Activated T-helper 1 cell treated with anti-CD3 and anti-CD28 coated beads, Interleukin-12 subunit alpha, Interleukin-12 subunit beta, Interleukin-2, Interleukin-4 antibody, amounts not matched to agents 30 ng/mL and 10 ng/mL and 1 ng/mL, durations not matched to agents 14 hours and 24 hours and 36 hours (primary cell): ENCODE results near the gene AMFR. TPM values are rescaled to one million over a fixed set of nuclear protein-coding genes. Genes with fewer than 3 reads are reported as not detected.
"Not testable (repeated sequence)": the region's sequence is repeated elsewhere in the genome, so short reads cannot be mapped to it uniquely, and the experiment has no call there.

Experiments used
- DNase-seq: peaks from one replicate; pipeline ENCODE4 v3.0.0; 2021; ENCODE audit warnings: low spot score
- H3K27ac Mint-ChIP-seq: one replicate; pipeline ENCODE4 v1.8.0; 2021; ENCODE audit warnings: mild to moderate bottlenecking, mixed read lengths
- H3K27me3 Mint-ChIP-seq: one replicate; pipeline ENCODE4 v1.8.0; 2022; ENCODE audit warnings: mild to moderate bottlenecking, moderate library complexity, mixed read lengths; ENCODE audit not compliant: insufficient read depth
- H3K36me3 Mint-ChIP-seq: one replicate; pipeline ENCODE4 v1.8.0; 2021; ENCODE audit warnings: low read depth, mixed read lengths
- H3K4me1 Mint-ChIP-seq: one replicate; pipeline ENCODE4 v1.8.0; 2021; ENCODE audit warnings: low read depth, mixed read lengths
- H3K4me3 Mint-ChIP-seq: one replicate; pipeline ENCODE4 v1.8.0; 2021; ENCODE audit warnings: mild to moderate bottlenecking, moderate library complexity, mixed read lengths
- H3K9me3 Mint-ChIP-seq: one replicate; pipeline ENCODE4 v1.8.0; 2021; ENCODE audit warnings: mixed read lengths
- intact Hi-C: fragments of 100-400 bp; cut with micrococcal nuclease; formaldehyde crosslinking; loops from one replicate; pipeline ENCODE4 v1.15.1; 2024
- total RNA-seq: library from RNA; stranded (reverse); gene quantifications from 2 replicates; pipeline ENCODE4 v1.2.3, GENCODE V29; 2022

AMFR gene
- total RNA-seq, 1 donor from 2014 or later = 57.2 TPM

DNA sequence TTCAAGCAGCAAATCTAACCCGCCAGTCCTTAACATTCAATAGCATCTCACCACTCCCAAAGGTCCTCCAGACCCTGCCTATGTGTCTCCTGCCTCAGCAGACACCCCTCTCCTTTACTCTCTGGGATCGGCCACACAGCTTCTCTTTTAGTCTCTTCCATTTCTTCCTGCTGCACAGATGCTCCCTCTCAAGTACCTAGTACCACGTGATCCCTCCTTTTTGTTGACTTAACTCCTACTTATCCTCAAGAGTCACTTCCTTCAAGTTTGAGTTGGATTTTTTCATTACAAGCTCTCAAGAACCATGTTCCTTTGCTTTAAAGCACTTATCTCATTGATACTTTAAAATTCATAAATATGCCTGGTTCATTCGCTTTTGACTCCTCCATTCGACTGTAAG lies 24.9 kb downstream of the AMFR start:
- no peak overlapping the region for H3K27ac Mint-ChIP-seq
- DNase-seq = no peak
- no peak overlapping the region for H3K4me3 Mint-ChIP-seq
- H3K4me1 Mint-ChIP-seq = no peaks in the 10 kb centered on the region
- intact Hi-C loops = no loop called here
- no peaks in the 10 kb centered on the region for H3K9me3 Mint-ChIP-seq
- H3K36me3 Mint-ChIP-seq = peaks cover 36% of the 10 kb centered on the region
- H3K27me3 Mint-ChIP-seq = no peaks in the 10 kb centered on the region

- intact Hi-C loops = no loop called here
- H3K4me3 Mint-ChIP-seq = no peak overlapping the region
- H3K27ac Mint-ChIP-seq = no peak overlapping the region
- H3K27me3 Mint-ChIP-seq = no peaks in the 10 kb centered on the region
- H3K9me3 Mint-ChIP-seq = no peaks in the 10 kb centered on the region
- DNase-seq = no peak
- no peaks in the 10 kb centered on the region for H3K4me1 Mint-ChIP-seq
- peaks cover 40% of the 10 kb centered on the region for H3K36me3 Mint-ChIP-seq
Measured at GRCh38 chr16:56399486-56399885, 25.9 kb downstream of the AMFR start.

- H3K36me3 Mint-ChIP-seq = peaks cover 41% of the 10 kb centered on the region
- intact Hi-C loops = no loop called here
- no peak overlapping the region for H3K27ac Mint-ChIP-seq
- no peak overlapping the region for H3K4me3 Mint-ChIP-seq
- H3K27me3 Mint-ChIP-seq = no peaks in the 10 kb centered on the region
- H3K9me3 Mint-ChIP-seq = no peaks in the 10 kb centered on the region
- no peaks in the 10 kb centered on the region for H3K4me1 Mint-ChIP-seq
- DNase-seq = no peak
Measured at GRCh38 chr16:56399047-56399446, 26.3 kb downstream of the AMFR start.

DNA sequence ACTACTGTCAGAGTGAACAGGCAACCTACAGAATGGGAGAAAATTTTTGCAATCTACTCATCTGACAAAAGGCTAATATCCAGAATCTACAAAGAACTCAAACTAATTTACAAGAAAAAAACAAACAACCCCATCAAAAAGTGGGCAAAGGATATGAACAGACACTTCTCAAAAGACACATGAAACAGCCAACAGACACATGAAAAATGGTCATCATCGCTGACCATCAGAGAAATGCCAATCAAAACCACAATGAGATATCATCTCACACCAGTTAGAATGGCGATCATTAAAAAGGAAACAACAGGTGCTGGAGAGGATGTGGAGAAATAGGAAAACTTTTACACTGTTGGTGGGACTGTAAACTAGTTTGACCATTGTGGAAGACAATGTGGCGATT lies 28.6 kb downstream of the AMFR start:
- H3K4me3 Mint-ChIP-seq, H3K27ac Mint-ChIP-seq: not testable (repeated sequence)
- H3K36me3 Mint-ChIP-seq = peaks cover 45% of the 10 kb centered on the region

DNA sequence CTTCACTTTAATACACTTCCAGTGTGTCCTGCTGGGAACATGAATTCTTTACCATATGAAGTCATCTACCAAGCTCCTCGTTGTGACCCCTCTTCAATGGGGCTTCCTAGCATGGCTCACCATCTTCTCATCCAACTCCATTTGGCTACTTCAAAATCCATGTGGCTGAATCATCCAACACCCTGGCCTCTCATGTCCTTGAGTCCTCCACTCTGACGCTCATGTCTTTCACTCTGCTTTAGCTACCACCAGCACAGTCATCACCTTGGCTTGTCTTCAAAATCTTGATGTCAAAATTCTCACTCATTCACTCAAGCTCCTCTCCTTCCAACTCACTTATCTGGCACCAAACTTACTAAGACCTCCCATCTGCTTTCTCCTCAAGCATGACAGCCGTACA lies 35.8 kb downstream of the AMFR start:
- intact Hi-C loops = no loop called here
- Mint-ChIP-seq H3K27ac (no peak overlapping the region), H3K27me3 (no peaks in the 10 kb centered on the region), H3K36me3 (peaks cover 45% of the 10 kb centered on the region), H3K4me3 (no peak overlapping the region), H3K9me3 (no peaks in the 10 kb centered on the region), H3K4me1 (no peaks in the 10 kb centered on the region)
- DNase-seq = no peak

More for the DNA sequence above, 28.6 kb downstream of the AMFR start:
- H3K9me3 Mint-ChIP-seq, DNase-seq, H3K27me3 Mint-ChIP-seq, intact Hi-C loops, H3K4me1 Mint-ChIP-seq: not testable (repeated sequence)

GRCh38 chr16:56388209-56388608 lies 37.1 kb downstream of the AMFR start:
- H3K4me3 Mint-ChIP-seq = no peak overlapping the region
- peaks cover 6% of the 10 kb centered on the region for H3K9me3 Mint-ChIP-seq
- intact Hi-C loops = no loop called here
- H3K27me3 Mint-ChIP-seq = no peaks in the 10 kb centered on the region
- peaks cover 8% of the 10 kb centered on the region for H3K4me1 Mint-ChIP-seq
- no peak overlapping the region for H3K27ac Mint-ChIP-seq
- DNase-seq = no peak
- H3K36me3 Mint-ChIP-seq = peaks cover 51% of the 10 kb centered on the region

GRCh38 chr16:56387396-56387795 lies 37.9 kb downstream of the AMFR start:
- Mint-ChIP-seq H3K9me3 (peaks cover 10% of the 10 kb centered on the region), H3K4me1 (peaks cover 8% of the 10 kb centered on the region), H3K27ac (no peak overlapping the region), H3K4me3 (no peak overlapping the region), H3K36me3 (peaks cover 52% of the 10 kb centered on the region), H3K27me3 (no peaks in the 10 kb centered on the region)
- intact Hi-C loops = no loop called here
- DNase-seq = no peak

DNA sequence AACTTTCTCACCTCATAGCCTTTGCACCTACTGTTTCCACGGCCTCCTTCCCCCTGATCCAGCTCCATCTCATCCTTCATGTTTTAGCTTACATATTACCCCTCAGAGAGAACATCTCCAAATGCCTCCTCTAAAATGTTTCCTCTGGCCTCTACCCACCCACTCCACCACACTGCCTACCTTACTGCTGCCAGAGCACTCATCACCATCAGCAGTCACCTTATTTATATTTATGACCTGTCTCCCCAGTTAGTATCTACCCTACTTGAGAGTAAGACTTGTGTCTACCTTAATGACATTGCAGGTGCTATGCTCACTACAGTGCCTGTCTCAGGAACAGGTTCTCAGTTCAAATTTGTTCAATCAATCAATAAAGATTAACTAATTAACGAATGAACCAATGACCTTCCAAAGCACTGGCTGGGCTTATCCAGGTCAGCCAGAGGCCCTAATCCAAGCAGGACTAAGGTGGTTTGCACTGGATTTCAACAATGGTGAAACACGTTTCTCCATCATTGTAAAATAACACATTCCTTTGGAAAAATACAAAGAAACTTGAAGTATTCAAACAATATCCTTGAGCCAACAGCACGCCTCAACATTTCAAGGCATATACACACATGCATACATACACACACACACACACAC lies 41.1 kb downstream of the AMFR start:
- H3K27me3 Mint-ChIP-seq = no peaks in the 10 kb centered on the region
- H3K4me1 Mint-ChIP-seq = peaks cover 8% of the 10 kb centered on the region
- no peak overlapping the region for H3K4me3 Mint-ChIP-seq
- intact Hi-C loops = no loop called here
- H3K36me3 Mint-ChIP-seq = peaks cover 61% of the 10 kb centered on the region
- no peak overlapping the region for H3K27ac Mint-ChIP-seq
- H3K9me3 Mint-ChIP-seq = peaks cover 33% of the 10 kb centered on the region
- DNase-seq = no peak

DNA sequence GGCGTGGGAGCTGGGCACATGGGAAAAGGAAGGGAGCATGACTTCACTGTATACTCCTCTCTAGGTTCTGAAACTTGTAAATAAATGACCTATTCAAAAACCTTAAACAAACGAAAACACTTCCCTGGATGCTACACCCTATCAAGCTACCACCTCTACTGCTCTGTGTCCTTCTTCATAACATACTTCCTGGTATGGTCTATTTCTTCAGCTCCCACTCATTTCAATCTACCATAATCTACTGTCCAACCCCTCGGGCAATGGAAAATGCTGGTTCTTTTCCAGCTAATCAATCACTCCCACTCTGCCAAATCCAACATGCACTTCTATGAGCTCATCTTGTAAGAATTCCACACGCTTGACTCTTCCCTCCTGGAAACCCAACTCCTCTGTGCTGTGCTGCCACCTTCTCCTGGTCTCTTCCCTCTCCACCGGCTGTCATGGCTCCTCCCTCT lies 42.4 kb downstream of the AMFR start:
- peaks cover 38% of the 10 kb centered on the region for H3K9me3 Mint-ChIP-seq
- DNase-seq = no peak
- H3K36me3 Mint-ChIP-seq = peaks cover 70% of the 10 kb centered on the region
- H3K27me3 Mint-ChIP-seq = no peaks in the 10 kb centered on the region
- no peak overlapping the region for H3K27ac Mint-ChIP-seq
- peaks cover 8% of the 10 kb centered on the region for H3K4me1 Mint-ChIP-seq
- H3K4me3 Mint-ChIP-seq = no peak overlapping the region
- intact Hi-C loops = no loop called here

GRCh38 chr16:56382459-56382858 lies 42.9 kb downstream of the AMFR start:
- no peak overlapping the region for H3K4me3 Mint-ChIP-seq
- no peak for DNase-seq
- H3K27ac Mint-ChIP-seq = no peak overlapping the region
- H3K9me3 Mint-ChIP-seq = peaks cover 38% of the 10 kb centered on the region
- no peaks in the 10 kb centered on the region for H3K27me3 Mint-ChIP-seq
- peaks cover 8% of the 10 kb centered on the region for H3K4me1 Mint-ChIP-seq
- peaks cover 69% of the 10 kb centered on the region for H3K36me3 Mint-ChIP-seq
- intact Hi-C loops = no loop called here

GRCh38 chr16:56380778-56381485 lies 44.4 kb downstream of the AMFR start:
- H3K27me3 Mint-ChIP-seq, intact Hi-C loops, DNase-seq, H3K4me3 Mint-ChIP-seq, H3K4me1 Mint-ChIP-seq, H3K27ac Mint-ChIP-seq: not testable (repeated sequence)
- Mint-ChIP-seq H3K9me3 (peaks cover 38% of the 10 kb centered on the region), H3K36me3 (peaks cover 70% of the 10 kb centered on the region)

GRCh38 chr16:56379044-56379443 lies 46.3 kb downstream of the AMFR start:
- intact Hi-C loops, H3K27ac Mint-ChIP-seq, H3K4me1 Mint-ChIP-seq, H3K4me3 Mint-ChIP-seq, DNase-seq, H3K27me3 Mint-ChIP-seq: not testable (repeated sequence)
- Mint-ChIP-seq H3K36me3 (peaks cover 60% of the 10 kb centered on the region), H3K9me3 (peaks cover 38% of the 10 kb centered on the region)

- intact Hi-C loops, H3K4me3 Mint-ChIP-seq, DNase-seq, H3K27me3 Mint-ChIP-seq, H3K27ac Mint-ChIP-seq: not testable (repeated sequence)
- Mint-ChIP-seq H3K4me1 (peaks cover 17% of the 10 kb centered on the region), H3K9me3 (peaks cover 15% of the 10 kb centered on the region), H3K36me3 (peaks cover 30% of the 10 kb centered on the region)
Measured at GRCh38 chr16:56375792-56376191, 49.6 kb downstream of the AMFR start.
